ENCODE results near the gene ST6GALNAC1. TPM values are rescaled to one million over a fixed set of nuclear protein-coding genes. Genes with fewer than 3 reads are reported as not detected.

ST6GALNAC1 gene
- total and polyA plus RNA-seq, 2 of the 13 experiments (the other 11 are each of a cell fraction or from before 2014, with no cell fraction given) = not detected

DNA sequence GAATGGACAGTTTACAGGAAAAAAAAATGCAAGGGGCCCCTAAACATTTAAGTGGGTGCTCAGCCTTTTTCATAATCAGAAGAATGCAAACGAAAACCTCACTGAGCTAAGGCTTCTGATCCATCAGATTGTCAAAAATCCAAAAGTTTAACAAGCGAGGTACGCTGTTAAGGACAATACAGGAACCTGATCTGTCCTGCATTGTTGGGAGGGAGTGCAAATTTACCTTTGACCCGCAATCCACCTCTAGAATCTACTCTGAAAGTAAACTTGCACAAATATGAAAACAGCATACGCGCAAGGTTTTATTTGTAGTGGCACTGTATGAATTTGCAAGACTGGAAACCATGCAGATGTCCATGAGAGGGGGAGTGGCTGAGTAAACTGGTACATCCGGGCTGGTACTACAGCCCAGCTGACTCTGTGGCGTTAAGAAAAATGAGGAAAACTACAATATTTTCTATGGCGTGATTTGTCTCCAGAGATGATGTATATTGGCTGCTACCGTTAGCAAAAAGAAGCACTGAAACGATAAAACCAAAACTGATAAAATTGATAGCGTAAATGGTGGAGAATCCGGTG is 28.8 kb upstream of the ST6GALNAC1 start (continued):
- TF ChIP-seq, protein P1, sequence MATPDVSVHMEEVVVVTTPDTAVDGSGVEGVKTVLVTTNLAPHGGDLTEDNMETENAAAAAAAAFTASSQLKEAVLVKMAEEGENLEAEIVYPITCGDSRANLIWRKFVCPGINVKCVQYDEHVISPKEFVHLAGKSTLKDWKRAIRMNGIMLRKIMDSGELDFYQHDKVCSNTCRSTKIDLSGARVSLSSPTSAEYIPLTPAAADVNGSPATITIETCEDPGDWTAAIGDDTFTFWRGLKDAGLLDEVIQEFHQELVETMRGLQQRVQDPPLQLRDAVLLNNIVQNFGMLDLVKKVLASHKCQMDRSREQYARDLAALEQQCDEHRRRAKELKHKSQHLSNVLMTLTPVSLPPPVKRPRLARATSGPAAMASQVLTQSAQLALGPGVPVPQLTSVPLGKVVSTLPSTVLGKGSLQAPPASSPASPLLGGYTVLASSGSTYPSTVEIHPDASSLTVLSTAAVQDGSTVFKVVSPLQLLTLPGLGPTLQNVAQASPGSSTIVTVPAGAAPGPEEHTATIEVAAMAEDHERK (CRISPR knock-in tag; IDR thresholded peaks at IDR 0.05; ENCODE audit: low read depth) = no peak
- TF ChIP-seq DPF2 (CRISPR knock-in tag; IDR thresholded peaks at IDR 0.05; ENCODE audit: borderline replicate concordance, low read depth) (no peak), ZNF138 (CRISPR knock-in tag; IDR thresholded peaks at IDR 0.05; ENCODE audit: low read depth) (no peak), CHCHD3 (CRISPR knock-in tag; IDR thresholded peaks at IDR 0.05) (no peak), ZNF431 (CRISPR knock-in tag; IDR thresholded peaks at IDR 0.05; ENCODE audit: borderline replicate concordance, low read depth) (no peak), ADNP (CRISPR knock-in tag; IDR thresholded peaks at IDR 0.05) (no peak), ZFYVE20 (CRISPR knock-in tag; IDR thresholded peaks at IDR 0.05; ENCODE audit: borderline replicate concordance, low read depth) (no peak), ZNF3 (CRISPR knock-in tag; IDR thresholded peaks at IDR 0.05) (0 out of 2 replicates have a peak, but pooled peaks have one; percentile 45), TRIM24 (CRISPR knock-in tag; IDR thresholded peaks at IDR 0.05) (no peak), ZNF550 (CRISPR knock-in tag; IDR thresholded peaks at IDR 0.05; ENCODE audit: borderline replicate concordance) (no peak), NR2C2 (CRISPR knock-in tag; IDR thresholded peaks at IDR 0.05; ENCODE audit: borderline replicate concordance) (0 out of 2 replicates have a peak, but pooled peaks have one; percentile 52), ZNF136 (CRISPR knock-in tag; IDR thresholded peaks at IDR 0.05; ENCODE audit: low read depth) (peak; percentile 43; the same call in 1 of the 2 replicates), ZNF879 (CRISPR knock-in tag; IDR thresholded peaks at IDR 0.05) (no peak), MAFK (conservative IDR thresholded peaks at IDR 0.05 in 1 of 2, IDR thresholded peaks at IDR 0.05 in 1 of 2; ENCODE audit: low read length in 2 of 2) (0 out of 4 replicates have a peak, but pooled peaks of 1 of the 2 experiments have one; percentile 0), ZBTB7B (CRISPR knock-in tag; IDR thresholded peaks at IDR 0.05) (no peak)
- TF ChIP-seq, protein P2, sequence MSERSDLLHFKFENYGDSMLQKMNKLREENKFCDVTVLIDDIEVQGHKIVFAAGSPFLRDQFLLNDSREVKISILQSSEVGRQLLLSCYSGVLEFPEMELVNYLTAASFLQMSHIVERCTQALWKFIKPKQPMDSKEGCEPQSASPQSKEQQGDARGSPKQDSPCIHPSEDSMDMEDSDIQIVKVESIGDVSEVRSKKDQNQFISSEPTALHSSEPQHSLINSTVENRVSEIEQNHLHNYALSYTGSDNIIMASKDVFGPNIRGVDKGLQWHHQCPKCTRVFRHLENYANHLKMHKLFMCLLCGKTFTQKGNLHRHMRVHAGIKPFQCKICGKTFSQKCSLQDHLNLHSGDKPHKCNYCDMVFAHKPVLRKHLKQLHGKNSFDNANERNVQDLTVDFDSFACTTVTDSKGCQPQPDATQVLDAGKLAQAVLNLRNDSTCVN (CRISPR knock-in tag; IDR thresholded peaks at IDR 0.05; ENCODE audit: borderline replicate concordance) = peak; percentile 78
- TF ChIP-seq, protein P3, sequence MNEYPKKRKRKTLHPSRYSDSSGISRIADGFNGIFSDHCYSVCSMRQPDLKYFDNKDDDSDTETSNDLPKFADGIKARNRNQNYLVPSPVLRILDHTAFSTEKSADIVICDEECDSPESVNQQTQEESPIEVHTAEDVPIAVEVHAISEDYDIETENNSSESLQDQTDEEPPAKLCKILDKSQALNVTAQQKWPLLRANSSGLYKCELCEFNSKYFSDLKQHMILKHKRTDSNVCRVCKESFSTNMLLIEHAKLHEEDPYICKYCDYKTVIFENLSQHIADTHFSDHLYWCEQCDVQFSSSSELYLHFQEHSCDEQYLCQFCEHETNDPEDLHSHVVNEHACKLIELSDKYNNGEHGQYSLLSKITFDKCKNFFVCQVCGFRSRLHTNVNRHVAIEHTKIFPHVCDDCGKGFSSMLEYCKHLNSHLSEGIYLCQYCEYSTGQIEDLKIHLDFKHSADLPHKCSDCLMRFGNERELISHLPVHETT (CRISPR knock-in tag; conservative IDR thresholded peaks at IDR 0.05) = no peak
- TF ChIP-seq, protein P4, sequence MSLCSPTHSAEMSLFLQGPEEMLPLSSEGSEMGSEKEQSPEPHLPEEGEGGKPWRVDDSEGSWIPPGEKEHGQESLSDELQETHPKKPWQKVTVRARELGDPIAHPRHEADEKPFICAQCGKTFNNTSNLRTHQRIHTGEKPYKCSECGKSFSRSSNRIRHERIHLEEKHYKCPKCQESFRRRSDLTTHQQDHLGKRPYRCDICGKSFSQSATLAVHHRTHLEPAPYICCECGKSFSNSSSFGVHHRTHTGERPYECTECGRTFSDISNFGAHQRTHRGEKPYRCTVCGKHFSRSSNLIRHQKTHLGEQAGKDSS (CRISPR knock-in tag; IDR thresholded peaks at IDR 0.05; ENCODE audit: borderline replicate concordance, low read depth) = 0 out of 2 replicates have a peak, but pooled peaks have one; percentile 33
- TF ChIP-seq, protein P5, sequence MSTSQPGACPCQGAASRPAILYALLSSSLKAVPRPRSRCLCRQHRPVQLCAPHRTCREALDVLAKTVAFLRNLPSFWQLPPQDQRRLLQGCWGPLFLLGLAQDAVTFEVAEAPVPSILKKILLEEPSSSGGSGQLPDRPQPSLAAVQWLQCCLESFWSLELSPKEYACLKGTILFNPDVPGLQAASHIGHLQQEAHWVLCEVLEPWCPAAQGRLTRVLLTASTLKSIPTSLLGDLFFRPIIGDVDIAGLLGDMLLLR (CRISPR knock-in tag; IDR thresholded peaks at IDR 0.05) = no peak

Data from HepG2 (cell line).